ENCODE results near the gene PIK3C3.

DNA sequence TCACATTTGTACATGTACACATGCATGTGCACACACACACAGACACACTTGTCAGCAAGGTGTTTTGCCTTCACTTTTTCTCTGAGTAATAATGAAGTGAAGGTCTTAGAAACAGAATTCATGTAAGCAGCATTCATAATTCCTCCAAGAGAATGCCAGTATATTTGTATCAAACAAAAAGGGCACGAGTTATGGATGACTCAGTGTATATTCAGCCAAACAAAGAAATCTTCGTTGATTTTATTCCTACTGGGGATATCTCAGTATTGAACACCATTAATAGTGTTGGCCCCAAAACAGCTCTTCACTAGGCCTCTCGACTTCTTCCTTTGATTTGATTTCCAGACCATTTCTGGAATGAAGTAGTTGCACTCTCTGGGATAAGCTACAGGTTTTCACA lies 125.3 kb downstream of the PIK3C3 start:
- TF ChIP-seq, protein P1, sequence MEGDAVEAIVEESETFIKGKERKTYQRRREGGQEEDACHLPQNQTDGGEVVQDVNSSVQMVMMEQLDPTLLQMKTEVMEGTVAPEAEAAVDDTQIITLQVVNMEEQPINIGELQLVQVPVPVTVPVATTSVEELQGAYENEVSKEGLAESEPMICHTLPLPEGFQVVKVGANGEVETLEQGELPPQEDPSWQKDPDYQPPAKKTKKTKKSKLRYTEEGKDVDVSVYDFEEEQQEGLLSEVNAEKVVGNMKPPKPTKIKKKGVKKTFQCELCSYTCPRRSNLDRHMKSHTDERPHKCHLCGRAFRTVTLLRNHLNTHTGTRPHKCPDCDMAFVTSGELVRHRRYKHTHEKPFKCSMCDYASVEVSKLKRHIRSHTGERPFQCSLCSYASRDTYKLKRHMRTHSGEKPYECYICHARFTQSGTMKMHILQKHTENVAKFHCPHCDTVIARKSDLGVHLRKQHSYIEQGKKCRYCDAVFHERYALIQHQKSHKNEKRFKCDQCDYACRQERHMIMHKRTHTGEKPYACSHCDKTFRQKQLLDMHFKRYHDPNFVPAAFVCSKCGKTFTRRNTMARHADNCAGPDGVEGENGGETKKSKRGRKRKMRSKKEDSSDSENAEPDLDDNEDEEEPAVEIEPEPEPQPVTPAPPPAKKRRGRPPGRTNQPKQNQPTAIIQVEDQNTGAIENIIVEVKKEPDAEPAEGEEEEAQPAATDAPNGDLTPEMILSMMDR (IDR thresholded peaks at IDR 0.05; ENCODE audit: poor library complexity, severe bottlenecking): no peak
- no peak for TF ChIP-seq SMC3 (conservative IDR thresholded peaks at IDR 0.05; ENCODE audit: poor library complexity)

Measured in neural cell (in vitro differentiated cells).